CD1c-positive myeloid dendritic cell (primary cell): ENCODE data around the gene DUSP28.
"Not testable (repeated sequence)": the region's sequence is repeated elsewhere in the genome, so short reads cannot be mapped to it uniquely, and the experiment has no call there.

Source experiments
- DNase-seq: peaks from one replicate; pipeline ENCODE4 v3.0.0-alpha.2; 2016; ENCODE audit errors: extremely low spot score

DUSP28 gene

GRCh38 chr2:240527153-240527750 lies 32.9 kb upstream of the DUSP28 start:
- DNase-seq, result no peak

DNA sequence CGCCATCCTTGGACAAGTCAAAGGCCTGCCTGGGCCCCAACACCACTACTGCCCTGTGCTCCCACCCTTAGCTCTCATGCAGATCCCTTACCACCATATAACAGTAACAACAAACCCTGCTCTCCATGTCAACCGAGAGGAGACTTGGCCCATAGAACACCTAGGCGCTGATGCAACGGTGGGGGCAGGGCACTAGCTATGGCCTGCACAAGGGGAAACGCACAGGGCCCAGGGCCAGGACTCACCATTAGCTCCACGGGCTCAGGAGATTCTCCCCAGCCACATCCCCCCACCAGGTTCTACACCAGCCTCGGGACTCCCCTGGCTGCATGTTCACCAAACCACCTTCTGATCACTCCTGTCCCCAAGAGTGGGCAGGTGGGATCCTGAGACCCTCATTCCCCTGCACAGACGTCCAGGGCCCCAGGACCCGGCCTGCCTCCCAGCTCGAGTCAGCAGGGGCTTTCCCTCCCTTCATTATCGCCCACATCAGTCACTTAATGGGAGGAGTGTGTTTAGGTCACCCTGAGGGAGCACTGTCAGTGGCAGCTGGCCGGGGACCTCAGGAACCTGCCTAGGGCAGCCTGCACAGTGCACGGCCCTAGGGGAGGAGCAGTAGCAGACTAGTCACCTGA lies 31.6 kb upstream of the DUSP28 start:
- no peak for DNase-seq

DNA sequence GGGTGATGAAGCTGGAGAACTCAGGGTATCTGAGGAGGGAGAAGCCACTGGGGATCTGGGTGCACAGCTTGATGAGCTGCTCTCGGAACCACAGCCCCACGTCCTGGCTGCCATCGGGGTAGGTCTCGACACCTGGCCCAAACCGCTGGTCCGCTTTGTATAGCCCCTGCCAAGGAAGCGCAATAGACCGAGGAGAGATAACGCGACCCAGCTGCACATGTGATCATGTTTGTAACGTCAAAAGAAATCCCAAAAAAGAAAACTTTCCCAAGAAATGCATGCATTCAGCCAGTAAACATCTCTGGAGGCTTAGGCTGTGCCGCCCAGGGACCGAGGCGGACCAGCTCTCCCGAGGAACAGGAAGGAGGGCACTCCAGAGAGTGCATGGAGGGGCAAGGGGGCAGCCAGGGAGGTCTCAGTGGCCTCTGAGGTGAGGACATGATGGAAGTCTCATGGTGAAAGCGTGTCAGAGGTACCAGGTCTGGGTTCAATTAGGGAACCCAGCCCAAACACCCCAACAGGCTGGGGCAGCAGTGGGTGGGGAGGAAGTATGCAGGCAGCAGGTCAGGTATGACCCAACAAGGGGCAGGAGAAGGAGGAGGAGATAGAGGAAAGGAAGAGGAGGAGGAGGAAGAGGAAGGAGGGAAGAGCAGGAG lies 30.7 kb upstream of the DUSP28 start:
- no peak for DNase-seq

DNA sequence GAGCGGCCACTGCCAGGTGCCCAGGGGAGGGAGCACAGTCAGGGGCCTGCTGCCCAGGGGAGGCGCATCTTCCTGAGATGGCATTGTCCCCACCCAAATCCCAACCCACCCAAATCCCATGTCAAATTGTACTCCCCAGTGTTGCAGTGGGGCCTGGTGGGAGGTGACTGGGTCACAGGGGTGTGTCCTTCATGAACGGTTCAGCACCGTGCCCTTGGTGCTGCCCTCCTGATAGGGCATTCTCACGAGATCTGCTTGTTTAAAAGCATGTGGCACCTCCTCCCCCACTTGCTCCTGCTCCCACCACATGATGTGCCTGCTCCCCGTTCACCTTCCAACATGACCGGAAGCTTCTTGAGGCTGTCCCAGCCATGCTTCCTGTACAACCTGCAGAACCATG lies 30.0 kb upstream of the DUSP28 start:
- no peak for DNase-seq

DNA sequence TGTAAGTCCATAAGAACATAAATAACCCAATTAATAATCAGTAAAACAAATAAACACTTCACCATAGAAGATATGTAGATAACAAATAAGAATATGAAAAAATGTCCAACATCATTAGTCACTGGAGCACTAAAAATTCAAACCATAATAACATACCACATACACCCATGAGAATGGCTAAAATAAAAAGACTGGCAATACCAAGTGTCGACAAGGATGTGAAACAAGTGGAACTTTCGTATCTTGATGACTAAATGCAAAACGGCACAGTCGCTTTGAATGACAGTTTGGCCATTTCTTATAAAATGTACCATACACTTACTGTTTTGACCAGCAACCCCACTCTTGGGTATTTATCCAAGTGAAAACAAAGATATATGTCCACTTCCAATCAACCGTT lies 29.1 kb upstream of the DUSP28 start:
- no peak for DNase-seq

DNA sequence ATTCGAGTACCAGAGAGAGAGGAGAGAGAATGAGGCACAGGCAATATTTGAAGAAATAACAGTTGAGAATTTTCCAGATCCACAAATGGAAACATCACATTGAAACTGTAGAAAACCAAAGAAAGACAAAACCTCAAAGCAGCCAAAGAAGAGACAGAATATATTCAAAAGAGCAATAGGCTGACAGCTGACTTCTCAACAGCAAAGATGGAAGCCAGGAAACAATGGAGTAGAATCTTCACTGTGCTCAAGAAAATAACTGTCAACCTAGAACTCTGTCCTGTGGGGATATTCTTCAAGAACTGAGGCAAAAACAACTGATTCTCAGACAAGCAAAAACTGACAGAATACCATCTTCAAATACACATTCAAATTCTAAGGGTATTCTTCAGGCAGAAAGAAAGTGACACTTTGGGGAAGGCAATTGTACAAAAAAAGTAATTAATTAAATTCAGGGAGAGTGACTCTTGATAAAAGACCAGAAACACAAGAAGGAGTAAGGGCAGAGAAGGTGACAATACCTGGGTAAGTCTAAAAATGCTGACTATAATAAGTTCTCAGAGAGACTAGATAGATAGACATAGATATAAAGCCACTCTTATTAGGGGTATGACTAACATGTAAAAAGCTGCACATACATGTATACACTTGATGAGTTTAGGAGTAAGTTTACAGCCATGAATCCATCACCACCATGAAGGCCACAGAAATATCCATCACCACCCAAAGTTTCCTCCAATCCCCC lies 28.0 kb upstream of the DUSP28 start:
- DNase-seq, result no peak

DNA sequence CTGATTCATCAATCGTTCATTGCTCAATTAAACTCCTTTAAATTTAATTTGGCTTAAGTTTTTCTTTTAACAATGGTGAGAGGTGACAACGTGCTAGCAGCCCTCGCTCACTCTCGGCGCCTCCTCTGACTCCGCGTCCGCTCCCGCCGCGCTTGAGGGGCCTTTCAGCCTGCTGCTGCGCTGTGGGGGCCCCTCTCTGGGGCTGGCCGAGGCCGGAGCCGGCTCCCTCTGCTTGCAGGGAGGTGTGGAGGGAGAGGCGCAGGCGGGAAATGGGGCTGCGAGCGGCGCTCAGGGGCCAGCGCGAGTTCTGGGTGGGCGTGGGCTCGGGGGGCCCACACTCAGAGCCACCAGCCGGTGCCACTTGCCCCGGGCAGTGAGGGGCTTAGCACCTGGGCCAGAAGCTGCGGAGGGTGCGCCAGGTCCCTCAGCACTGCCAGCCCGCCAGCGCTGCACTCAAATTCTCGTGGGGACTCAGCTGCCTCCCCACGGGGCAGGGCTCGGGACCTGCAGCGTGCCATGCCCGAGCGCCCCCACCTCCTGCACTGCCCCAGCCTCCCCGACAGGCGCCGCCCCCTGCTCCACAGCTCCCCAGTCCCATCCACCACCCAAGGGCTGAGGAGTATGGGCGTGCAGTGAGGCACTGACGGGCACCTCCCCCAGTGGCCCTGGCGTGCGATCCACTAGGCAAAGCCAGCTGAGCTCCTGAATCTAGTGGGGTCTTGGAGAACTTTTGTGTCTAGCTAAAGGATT lies 22.0 kb upstream of the DUSP28 start:
- DNase-seq, result no peak

DNA sequence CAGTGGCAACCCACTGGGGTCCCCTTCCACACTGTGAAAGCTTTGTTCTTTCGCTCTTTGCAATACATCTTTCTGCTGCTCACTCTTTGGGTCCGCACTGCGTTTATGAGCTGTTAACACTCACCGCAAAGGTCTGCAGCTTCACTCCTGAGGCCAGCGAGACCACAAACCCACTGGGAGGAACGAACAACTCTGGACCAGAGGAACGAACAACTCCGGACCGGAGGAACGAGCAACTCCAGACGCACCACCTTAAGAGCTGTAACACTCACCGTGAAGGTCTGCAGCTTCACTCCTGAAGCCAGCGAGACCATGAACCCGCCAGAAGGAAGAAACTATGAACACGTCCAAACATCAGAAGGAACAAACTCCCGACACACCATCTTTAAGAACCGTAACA lies 21.1 kb upstream of the DUSP28 start:
- DNase-seq, result not testable (repeated sequence)

- DNase-seq, result no peak
Observed at GRCh38 chr2:240539906-240540305, 20.3 kb upstream of the DUSP28 start.

- DNase-seq, result no peak
Observed at GRCh38 chr2:240551288-240551687, 8.9 kb upstream of the DUSP28 start.

- DNase-seq, result no peak
Observed at GRCh38 chr2:240551811-240552210, 8.3 kb upstream of the DUSP28 start.

DNA sequence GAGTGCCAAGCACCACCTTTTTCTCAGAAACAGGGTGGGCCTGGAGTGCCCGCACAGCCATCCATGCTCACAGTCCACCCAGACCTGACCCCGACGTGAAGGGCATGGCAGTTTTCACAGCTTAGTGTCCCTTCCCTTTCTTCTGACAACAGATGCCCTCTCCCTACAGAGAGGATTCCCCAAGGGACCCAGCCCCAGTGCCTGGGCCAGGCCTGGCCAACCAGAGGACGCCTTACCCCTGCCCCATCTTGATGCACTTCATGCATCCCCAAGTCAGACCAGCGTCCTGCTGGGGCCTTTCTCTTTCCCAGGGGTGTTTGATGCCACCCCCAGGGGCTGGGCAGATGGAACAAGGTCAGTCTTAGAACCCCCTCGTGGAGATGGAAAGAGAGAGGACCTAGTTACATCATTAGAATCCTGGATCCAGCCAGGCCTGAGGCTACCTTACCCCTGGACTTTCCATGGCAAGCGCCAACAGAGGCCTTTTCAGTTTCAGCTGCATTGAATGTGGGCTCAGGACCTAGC lies 6.1 kb upstream of the DUSP28 start:
- no peak for DNase-seq

DNA sequence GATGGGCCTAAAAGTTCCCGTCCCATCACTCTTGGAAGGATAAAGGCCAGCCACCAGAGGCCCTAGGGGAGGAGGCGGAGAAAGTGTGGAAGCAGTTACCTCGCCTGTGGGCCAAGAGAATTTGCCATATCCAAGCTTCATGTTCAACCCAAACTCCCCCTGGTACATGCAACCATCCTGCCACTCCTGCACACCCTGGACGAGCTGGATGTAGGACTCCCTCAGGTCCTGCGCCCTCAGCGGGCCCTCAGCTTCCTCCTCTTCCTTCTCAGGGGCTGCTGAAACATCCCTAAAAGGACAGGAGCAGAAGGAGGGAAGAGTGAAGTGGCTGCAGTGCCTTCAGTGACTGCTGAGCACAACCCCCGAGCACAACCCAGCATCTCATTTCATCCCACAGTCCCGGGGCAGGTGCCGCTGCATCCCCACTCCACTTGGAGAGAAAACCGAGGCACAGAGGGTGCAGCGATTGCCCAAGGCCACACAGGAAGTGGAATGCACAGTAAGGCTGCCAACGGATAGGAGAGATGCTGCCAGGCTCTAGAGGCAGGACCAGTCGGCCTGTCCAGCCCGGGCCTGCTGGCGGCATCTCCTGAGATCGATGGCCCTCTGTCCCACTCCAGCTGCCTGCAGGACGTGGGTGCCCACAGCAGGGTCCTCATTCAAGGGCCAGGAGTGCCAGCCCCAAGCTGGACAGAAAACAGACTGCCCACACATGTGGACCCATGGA lies 5.2 kb upstream of the DUSP28 start:
- DNase-seq, result no peak

DNA sequence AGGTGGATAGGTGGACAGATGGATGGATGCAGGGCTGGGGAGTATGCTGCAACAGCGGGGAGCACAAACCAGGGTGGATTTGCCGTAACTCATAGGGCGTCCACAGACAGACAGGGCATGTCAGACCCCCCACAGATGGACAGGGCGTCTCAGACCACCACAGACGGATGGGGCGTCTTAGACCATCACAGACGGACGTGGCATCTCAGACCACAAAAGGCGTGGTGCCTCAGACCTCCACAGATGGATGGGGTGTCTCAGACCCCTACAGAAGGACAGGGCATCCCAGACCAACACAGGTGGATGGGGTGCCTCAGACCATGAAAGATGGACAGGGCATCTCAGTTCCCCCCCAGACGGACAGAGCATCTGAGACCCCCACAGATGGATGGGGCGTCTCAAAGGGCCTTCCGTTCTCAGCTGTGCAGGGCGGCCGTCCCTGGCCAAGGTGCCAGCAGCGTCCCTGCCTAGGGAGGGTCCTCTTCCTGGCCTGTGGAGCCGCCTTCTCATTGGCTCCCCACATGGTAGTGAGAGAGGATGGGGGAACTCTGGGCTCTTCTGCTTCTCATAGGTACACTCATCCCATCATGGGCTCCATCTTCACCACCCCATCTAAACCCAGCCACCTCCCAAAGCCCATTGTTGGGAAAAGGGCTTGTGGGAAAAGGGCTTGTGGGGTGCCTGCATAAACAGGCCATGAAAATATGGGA lies 4.5 kb upstream of the DUSP28 start:
- DNase-seq, result no peak

DNA sequence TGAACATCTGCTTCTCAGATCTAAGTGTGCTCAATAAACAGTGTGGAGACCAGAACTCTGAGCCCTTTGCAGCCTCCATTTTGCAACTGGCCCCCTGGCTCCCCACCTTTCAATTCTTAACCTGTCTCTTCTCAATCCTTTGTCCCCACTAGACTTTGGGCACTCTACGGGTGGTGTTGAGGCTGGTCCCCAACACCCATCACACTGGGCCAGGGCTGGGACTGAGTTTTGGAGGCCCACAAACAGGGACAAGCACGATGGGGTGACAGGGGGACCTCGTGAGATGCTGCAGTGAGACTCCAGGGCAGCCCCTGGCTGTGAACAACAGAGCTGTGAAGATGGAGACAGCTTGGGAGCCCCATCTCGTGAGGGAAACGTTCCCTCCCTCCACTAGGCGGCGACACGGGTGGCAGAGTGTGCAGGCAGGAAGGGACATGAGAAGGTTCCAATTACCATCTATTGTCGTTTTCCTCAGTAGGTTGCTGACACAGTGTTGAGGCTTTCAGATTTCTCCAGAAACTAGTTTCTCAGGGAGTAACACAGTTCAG lies 3.5 kb upstream of the DUSP28 start:
- DNase-seq, result peak; percentile 54

GRCh38 chr2:240557101-240557751 lies 2.9 kb upstream of the DUSP28 start:
- no peak for DNase-seq

DNA sequence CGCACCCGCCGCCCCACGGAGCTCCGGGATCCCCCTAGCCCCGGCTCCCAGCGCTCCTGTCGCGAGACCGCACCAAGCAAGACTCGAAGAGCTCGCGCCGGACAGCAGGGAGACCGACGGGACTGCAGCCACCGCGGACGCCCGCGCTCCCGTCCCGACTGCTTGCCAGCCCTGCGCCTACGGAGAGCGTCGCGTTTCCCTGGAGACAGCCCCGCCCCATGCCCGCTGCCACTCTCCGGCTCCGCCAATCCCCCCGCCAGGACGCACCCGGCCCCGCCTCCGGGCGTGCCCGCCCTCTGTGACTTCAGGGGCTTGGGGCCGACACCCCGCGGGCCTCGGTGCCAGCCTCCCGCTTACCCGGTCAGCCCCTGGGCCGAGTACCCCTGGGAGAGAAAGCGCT lies 2.3 kb upstream of the DUSP28 start, which contains the start of gene ANKMY1:
Gene ANKMY1 (minus strand): TSS at position 181 of the 400 bp plus-strand sequence. CDS start 653 bp downstream, outside the sequence.
- DNase-seq, result peak; percentile 72

DNA sequence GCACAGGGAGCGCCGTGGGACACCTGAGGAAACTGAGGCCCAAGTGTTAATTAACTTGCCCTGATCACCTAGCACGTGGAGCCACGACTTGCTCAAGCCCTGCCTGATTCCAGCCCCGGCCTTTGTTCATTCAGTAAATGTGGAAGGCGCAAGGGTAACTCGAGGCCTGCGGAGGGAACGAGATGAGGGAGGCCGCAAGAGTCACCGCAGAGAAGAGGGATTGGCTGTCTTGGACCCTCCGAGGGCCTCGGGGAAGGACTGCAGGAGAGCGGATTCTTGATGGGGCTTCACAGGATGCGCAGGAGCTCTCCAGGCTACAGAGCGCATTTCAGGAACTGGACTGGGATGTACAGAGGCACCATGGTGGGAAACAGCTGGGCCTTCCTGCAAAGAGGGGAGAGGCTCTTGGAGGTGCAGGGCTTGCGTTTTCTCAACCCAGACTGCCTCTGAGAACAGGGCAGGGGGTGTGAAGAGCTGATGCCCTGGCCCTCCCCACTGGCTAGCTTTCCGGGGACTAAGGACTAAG lies 1.9 kb upstream of the DUSP28 start:
- DNase-seq, result no peak

GRCh38 chr2:240559286-240559685 lies 871 bp upstream of the DUSP28 start:
- no peak for DNase-seq
